HL-60 (cell line): Measurements from ENCODE around the gene CD22.

Experiments
- CTCF ChIP-seq: IDR thresholded peaks from one replicate; pipeline ENCODE4 v1.5.1; 2011; ENCODE audit warnings: low read length, control low read depth, inconsistent platforms; ENCODE audit not compliant: insufficient read depth
- GABPA ChIP-seq: IDR thresholded peaks from 2 replicates; pipeline ENCODE4 v1.6.1; 2012; ENCODE audit warnings: low read depth
- POLR2AphosphoS5 ChIP-seq: IDR thresholded peaks from 2 replicates; pipeline ENCODE4 v1.6.1; 2012; ENCODE audit warnings: low read depth
- SPI1 ChIP-seq: IDR thresholded peaks from 2 replicates; pipeline ENCODE4 v1.6.1; 2012; ENCODE audit warnings: low read depth, mild to moderate bottlenecking, borderline replicate concordance

DNA sequence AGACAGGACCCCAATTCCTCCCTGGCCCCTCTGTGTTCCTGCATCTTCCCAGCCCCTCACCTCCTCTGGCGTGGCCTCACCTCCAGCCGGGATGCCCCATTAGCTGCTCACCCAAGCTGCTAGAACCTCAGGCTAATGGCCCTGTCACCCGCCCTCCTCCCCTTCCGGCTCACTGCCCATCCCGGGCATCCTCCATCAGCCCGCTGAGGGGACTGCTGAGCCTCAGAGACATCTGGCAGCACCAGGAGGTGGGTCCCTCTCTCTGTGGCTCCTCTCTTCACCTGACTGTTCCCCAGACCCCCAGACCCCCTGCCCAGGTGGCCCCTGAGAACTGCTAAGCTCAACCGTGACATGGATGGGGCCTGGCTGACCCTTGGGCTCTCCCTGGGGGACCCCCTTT is 21.6 kb downstream of the CD22 start:
- TF ChIP-seq POLR2AphosphoS5, result no peak
- no peak for TF ChIP-seq CTCF
- no peak for TF ChIP-seq GABPA
- no peak for TF ChIP-seq SPI1
